Adrenal gland (tissue), 5 donors: Measurements from ENCODE around the gene PTPRN2.

Experiments
- CTCF ChIP-seq, 6 experiments: fragments of 450-650 bp in 4 of 6; fragments of 200-600 bp in 2 of 6; sonication (generic) in 1 of 6; IDR thresholded peaks; 1 replicate in 5 of 6; 2 replicates in 1 of 6; pipeline versions ENCODE4 v1.5.1 to v1.8.0; 2016 to 2021; ENCODE audit warnings: antibody characterized with exemption in 6 of 6, mild to moderate bottlenecking in 2 of 6, moderate library complexity in 1 of 6
- POLR2A ChIP-seq, 2 donors: fragments of 450-650 bp; IDR thresholded peaks; one replicate each; pipeline ENCODE4 v1.6.1; 2017; ENCODE audit warnings: antibody characterized with exemption in 2 of 2, mild to moderate bottlenecking in 2 of 2, moderate library complexity in 1 of 2
- donor health status: DM: no; HTN: no; CAD: no.

GRCh38 chr7:157897681-157898080, 689.9 kb downstream of the PTPRN2 start:
- TF ChIP-seq CTCF (IDR thresholded peaks at IDR 0.05): no peak
- no peak for TF ChIP-seq POLR2A (IDR thresholded peaks at IDR 0.05)
